GM18858 (cell line): ENCODE data around the gene SH3BP1.

Experiments used
- ATAC-seq: cut with Tn5 transposase; IDR thresholded peaks from one replicate; pipeline ENCODE4 v1.9.1; 2021; ENCODE audit not compliant: unreplicated experiment

SH3BP1 gene

GRCh38 chr22:37704645-37705044 lies 65.2 kb downstream of the SH3BP1 start:
- no peak for ATAC-seq

DNA sequence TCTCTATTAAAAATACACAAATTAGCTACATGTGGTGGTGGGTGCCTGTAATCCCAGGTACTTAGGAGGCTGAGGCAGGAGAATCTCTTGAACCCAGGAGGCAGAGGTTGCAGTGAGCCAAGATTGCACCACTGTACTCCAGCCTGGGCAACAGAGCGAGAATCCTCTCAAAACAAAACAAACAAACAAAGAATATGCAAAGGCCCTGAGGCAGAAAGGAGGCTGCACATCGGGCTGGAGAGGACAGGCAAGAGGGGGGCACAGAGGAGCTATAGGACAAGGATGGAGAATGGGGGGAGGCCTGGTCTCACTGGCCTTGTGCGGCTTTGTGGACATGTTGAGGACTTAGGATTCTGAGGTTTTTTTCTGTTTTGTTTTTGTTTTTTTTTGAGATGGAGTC lies 65.7 kb downstream of the SH3BP1 start:
- no peak for ATAC-seq
